ENCODE results near the gene VAV3.
A peak's percentile ranks its signal among the peaks of the same experiment; 100 is the strongest.

- TF ChIP-seq CTCF (IDR thresholded peaks at IDR 0.05 in 2 of 3, conservative IDR thresholded peaks at IDR 0.05 in 1 of 3; ENCODE audit: borderline replicate concordance in 1 of 3, insufficient read depth in 1 of 3, low read depth in 2 of 3, low read length in 2 of 3) (peak in 2 of 3 experiments; percentile 55 to 63; a peak in 4 of 6 replicates), SIN3A (IDR thresholded peaks at IDR 0.05; ENCODE audit: low read depth) (no peak), POLR2A (IDR thresholded peaks at IDR 0.05; ENCODE audit: borderline replicate concordance, extremely low read depth, insufficient read depth, insufficient read length) (no peak), EZH2phosphoT487 (IDR thresholded peaks at IDR 0.05; ENCODE audit: borderline replicate concordance) (no peak), MAX (IDR thresholded peaks at IDR 0.05) (no peak)
Measured at GRCh38 chr1:107529511-107530149, 435.4 kb downstream of the VAV3 start.
